Liver (tissue), 3 donors: Measurements from ENCODE around the gene RAB4B.

Experiments
- EGR1 ChIP-seq, 2 donors: IDR thresholded peaks; 2 replicates each; pipeline ENCODE4 v1.6.1; 2016 to 2018; ENCODE audit warnings: antibody characterized with exemption in 2 of 2, low read depth in 2 of 2
- FOXA1 ChIP-seq: IDR thresholded peaks from 2 replicates; pipeline ENCODE4 v1.6.1; 2016; ENCODE audit warnings: antibody characterized with exemption
- GABPA ChIP-seq, 2 donors: IDR thresholded peaks in 1 of 2; conservative IDR thresholded peaks in 1 of 2; 2 replicates each; pipeline ENCODE4 v1.6.1; 2016; ENCODE audit warnings: antibody characterized with exemption in 2 of 2, mild to moderate bottlenecking in 1 of 2, moderate library complexity in 1 of 2
- HNF4A ChIP-seq, 2 donors: conservative IDR thresholded peaks; 2 replicates each; pipeline ENCODE4 v1.6.1; 2016; ENCODE audit warnings: antibody characterized with exemption in 2 of 2, mild to moderate bottlenecking in 2 of 2
- RXRA ChIP-seq, 2 donors: IDR thresholded peaks; 2 replicates each; pipeline ENCODE4 v1.6.1; 2017 to 2018; ENCODE audit warnings: antibody characterized with exemption in 2 of 2, mild to moderate bottlenecking in 1 of 2
- SP1 ChIP-seq: IDR thresholded peaks from 2 replicates; pipeline ENCODE4 v1.6.1; 2018; ENCODE audit warnings: antibody characterized with exemption, mild to moderate bottlenecking
- TAF1 ChIP-seq: conservative IDR thresholded peaks from 2 replicates; pipeline ENCODE4 v1.6.1; 2016; ENCODE audit warnings: antibody characterized with exemption, mild to moderate bottlenecking
- YY1 ChIP-seq: IDR thresholded peaks from 2 replicates; pipeline ENCODE4 v1.6.1; 2016; ENCODE audit warnings: antibody characterized with exemption, mild to moderate bottlenecking
- TF ChIP-seq, protein P1 (sequence below): IDR thresholded peaks from 2 replicates; pipeline ENCODE4 v1.6.1; 2016; ENCODE audit warnings: antibody characterized with exemption, mild to moderate bottlenecking
- TF ChIP-seq, protein P2 (sequence below): IDR thresholded peaks from 2 replicates; pipeline ENCODE4 v1.6.1; 2016; ENCODE audit warnings: antibody characterized with exemption
- TF ChIP-seq, protein P3 (sequence below): fragments of 150-350 bp; IDR thresholded peaks from 2 replicates; pipeline ENCODE4 v1.5.1; 2017; ENCODE audit warnings: improper control_type of control experiment, low read depth, low read length; ENCODE audit not compliant: missing input control
- TF ChIP-seq, protein P4 (sequence below): IDR thresholded peaks from 2 replicates; pipeline ENCODE4 v1.6.1; 2016; ENCODE audit warnings: antibody characterized with exemption
- TF ChIP-seq, protein P5 (sequence below): IDR thresholded peaks from 2 replicates; pipeline ENCODE4 v1.6.1; 2016; ENCODE audit warnings: antibody characterized with exemption
- donor health status: healthy.
- donor health status: healthy.

DNA sequence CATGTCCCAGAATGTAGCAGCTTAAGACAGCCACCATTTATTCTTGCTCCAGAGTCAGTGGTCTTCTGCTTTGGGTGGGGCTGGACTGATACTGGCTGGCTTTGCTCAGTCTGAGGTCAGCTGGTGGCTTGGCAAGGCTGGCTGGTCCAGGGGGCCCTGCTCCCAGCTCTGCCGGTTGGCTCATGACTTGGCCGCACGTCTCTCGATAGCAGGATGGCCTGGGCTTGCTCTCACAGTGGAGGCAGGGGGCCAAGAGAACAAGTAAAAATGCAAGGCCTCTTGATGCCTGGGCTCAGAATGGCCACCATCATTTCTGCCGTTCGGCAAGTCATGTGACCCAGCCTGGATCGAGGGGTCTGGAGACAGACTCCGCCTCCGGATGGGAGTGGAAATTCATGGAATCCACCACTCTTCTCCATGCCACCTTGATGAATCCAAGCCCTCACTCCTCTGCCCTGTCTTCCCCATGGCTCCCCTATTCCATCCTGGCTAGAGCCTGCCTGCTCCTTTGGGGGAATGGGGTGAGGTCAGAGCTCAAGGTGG, 40.9 kb upstream of the RAB4B start:
- TF ChIP-seq, protein P1, sequence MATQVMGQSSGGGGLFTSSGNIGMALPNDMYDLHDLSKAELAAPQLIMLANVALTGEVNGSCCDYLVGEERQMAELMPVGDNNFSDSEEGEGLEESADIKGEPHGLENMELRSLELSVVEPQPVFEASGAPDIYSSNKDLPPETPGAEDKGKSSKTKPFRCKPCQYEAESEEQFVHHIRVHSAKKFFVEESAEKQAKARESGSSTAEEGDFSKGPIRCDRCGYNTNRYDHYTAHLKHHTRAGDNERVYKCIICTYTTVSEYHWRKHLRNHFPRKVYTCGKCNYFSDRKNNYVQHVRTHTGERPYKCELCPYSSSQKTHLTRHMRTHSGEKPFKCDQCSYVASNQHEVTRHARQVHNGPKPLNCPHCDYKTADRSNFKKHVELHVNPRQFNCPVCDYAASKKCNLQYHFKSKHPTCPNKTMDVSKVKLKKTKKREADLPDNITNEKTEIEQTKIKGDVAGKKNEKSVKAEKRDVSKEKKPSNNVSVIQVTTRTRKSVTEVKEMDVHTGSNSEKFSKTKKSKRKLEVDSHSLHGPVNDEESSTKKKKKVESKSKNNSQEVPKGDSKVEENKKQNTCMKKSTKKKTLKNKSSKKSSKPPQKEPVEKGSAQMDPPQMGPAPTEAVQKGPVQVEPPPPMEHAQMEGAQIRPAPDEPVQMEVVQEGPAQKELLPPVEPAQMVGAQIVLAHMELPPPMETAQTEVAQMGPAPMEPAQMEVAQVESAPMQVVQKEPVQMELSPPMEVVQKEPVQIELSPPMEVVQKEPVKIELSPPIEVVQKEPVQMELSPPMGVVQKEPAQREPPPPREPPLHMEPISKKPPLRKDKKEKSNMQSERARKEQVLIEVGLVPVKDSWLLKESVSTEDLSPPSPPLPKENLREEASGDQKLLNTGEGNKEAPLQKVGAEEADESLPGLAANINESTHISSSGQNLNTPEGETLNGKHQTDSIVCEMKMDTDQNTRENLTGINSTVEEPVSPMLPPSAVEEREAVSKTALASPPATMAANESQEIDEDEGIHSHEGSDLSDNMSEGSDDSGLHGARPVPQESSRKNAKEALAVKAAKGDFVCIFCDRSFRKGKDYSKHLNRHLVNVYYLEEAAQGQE: no peak
- TF ChIP-seq, protein P2, sequence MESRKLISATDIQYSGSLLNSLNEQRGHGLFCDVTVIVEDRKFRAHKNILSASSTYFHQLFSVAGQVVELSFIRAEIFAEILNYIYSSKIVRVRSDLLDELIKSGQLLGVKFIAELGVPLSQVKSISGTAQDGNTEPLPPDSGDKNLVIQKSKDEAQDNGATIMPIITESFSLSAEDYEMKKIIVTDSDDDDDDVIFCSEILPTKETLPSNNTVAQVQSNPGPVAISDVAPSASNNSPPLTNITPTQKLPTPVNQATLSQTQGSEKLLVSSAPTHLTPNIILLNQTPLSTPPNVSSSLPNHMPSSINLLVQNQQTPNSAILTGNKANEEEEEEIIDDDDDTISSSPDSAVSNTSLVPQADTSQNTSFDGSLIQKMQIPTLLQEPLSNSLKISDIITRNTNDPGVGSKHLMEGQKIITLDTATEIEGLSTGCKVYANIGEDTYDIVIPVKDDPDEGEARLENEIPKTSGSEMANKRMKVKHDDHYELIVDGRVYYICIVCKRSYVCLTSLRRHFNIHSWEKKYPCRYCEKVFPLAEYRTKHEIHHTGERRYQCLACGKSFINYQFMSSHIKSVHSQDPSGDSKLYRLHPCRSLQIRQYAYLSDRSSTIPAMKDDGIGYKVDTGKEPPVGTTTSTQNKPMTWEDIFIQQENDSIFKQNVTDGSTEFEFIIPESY: no peak
- TF ChIP-seq, protein P3, sequence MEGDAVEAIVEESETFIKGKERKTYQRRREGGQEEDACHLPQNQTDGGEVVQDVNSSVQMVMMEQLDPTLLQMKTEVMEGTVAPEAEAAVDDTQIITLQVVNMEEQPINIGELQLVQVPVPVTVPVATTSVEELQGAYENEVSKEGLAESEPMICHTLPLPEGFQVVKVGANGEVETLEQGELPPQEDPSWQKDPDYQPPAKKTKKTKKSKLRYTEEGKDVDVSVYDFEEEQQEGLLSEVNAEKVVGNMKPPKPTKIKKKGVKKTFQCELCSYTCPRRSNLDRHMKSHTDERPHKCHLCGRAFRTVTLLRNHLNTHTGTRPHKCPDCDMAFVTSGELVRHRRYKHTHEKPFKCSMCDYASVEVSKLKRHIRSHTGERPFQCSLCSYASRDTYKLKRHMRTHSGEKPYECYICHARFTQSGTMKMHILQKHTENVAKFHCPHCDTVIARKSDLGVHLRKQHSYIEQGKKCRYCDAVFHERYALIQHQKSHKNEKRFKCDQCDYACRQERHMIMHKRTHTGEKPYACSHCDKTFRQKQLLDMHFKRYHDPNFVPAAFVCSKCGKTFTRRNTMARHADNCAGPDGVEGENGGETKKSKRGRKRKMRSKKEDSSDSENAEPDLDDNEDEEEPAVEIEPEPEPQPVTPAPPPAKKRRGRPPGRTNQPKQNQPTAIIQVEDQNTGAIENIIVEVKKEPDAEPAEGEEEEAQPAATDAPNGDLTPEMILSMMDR: no peak
- no peak for TF ChIP-seq FOXA1
- TF ChIP-seq RXRA (IDR thresholded peaks at IDR 0.05): no peak
- no peak for TF ChIP-seq SP1
- TF ChIP-seq, protein P4, sequence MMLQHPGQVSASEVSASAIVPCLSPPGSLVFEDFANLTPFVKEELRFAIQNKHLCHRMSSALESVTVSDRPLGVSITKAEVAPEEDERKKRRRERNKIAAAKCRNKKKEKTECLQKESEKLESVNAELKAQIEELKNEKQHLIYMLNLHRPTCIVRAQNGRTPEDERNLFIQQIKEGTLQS: no peak
- TF ChIP-seq EGR1 (IDR thresholded peaks at IDR 0.05; ENCODE audit: low read depth in 2 of 2): no peak
- no peak for TF ChIP-seq YY1
- TF ChIP-seq GABPA (IDR thresholded peaks at IDR 0.05 in 1 of 2, conservative IDR thresholded peaks at IDR 0.05 in 1 of 2): no peak
- no peak for TF ChIP-seq HNF4A (conservative IDR thresholded peaks at IDR 0.05)
- no peak for TF ChIP-seq TAF1
- TF ChIP-seq, protein P5, sequence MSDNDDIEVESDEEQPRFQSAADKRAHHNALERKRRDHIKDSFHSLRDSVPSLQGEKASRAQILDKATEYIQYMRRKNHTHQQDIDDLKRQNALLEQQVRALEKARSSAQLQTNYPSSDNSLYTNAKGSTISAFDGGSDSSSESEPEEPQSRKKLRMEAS: no peak
